GM12878 (cell line): ENCODE data around the gene ACBD5. TPM values are rescaled to one million over a fixed set of nuclear protein-coding genes. Genes with fewer than 3 reads are reported as not detected.
A peak's percentile ranks its signal among the peaks of the same experiment; 100 is the strongest.

Experiments
- ATF2 ChIP-seq: IDR thresholded peaks from 2 replicates; pipeline ENCODE4 v1.6.1; 2012; ENCODE audit warnings: low read length, inconsistent platforms
- ATF7 ChIP-seq: fragments of 450-650 bp; IDR thresholded peaks from 2 replicates; pipeline ENCODE4 v1.6.1; 2016; ENCODE audit warnings: low read depth, mild to moderate bottlenecking
- BCLAF1 ChIP-seq: fragments of 450-650 bp; IDR thresholded peaks from 2 replicates; pipeline ENCODE4 v1.6.1; 2017; ENCODE audit warnings: antibody characterized with exemption, mild to moderate bottlenecking, moderate library complexity
- CHD2 ChIP-seq: IDR thresholded peaks from 2 replicates; pipeline ENCODE4 v1.6.1; 2011; ENCODE audit warnings: low read depth, low read length, improper control_type of control experiment, borderline replicate concordance
- E2F8 ChIP-seq: fragments of 450-650 bp; IDR thresholded peaks from 2 replicates; pipeline ENCODE4 v1.6.1; 2018; ENCODE audit warnings: mild to moderate bottlenecking, low read depth, moderate library complexity; ENCODE audit not compliant: partially characterized antibody
- E4F1 ChIP-seq: fragments of 450-650 bp; IDR thresholded peaks from 2 replicates; pipeline ENCODE4 v1.6.1; 2018; ENCODE audit warnings: borderline replicate concordance, mild to moderate bottlenecking; ENCODE audit not compliant: partially characterized antibody
- EGR1 ChIP-seq, 2 experiments: IDR thresholded peaks; 1 replicate in 1 of 2; 2 replicates in 1 of 2; pipeline ENCODE4 v1.6.1; 2011 to 2012; ENCODE audit warnings: low read depth in 2 of 2, low read length in 2 of 2, borderline replicate concordance in 1 of 2, mild to moderate bottlenecking in 1 of 2, moderate library complexity in 1 of 2
- IRF4 ChIP-seq: IDR thresholded peaks from 2 replicates; pipeline ENCODE4 v1.6.1; 2011; ENCODE audit warnings: low read depth, low read length
- NR2F1 ChIP-seq: fragments of 450-650 bp; conservative IDR thresholded peaks from 2 replicates; pipeline ENCODE4 v1.6.1; 2017; ENCODE audit warnings: mild to moderate bottlenecking
- PAX8 ChIP-seq: fragments of 450-650 bp; IDR thresholded peaks from 2 replicates; pipeline ENCODE4 v1.6.1; 2017; ENCODE audit warnings: mild to moderate bottlenecking, moderate library complexity
- PKNOX1 ChIP-seq: fragments of 450-650 bp; IDR thresholded peaks from 2 replicates; pipeline ENCODE4 v1.6.1; 2016; ENCODE audit warnings: mild to moderate bottlenecking
- RELA ChIP-seq: fragments of 450-650 bp; IDR thresholded peaks from 2 replicates; pipeline ENCODE4 v1.8.0; 2014; ENCODE audit warnings: borderline replicate concordance; ENCODE audit not compliant: partially characterized antibody
- STAT1 ChIP-seq: fragments of 450-650 bp; conservative IDR thresholded peaks from 2 replicates; pipeline ENCODE4 v1.6.1; 2014; ENCODE audit warnings: antibody characterized with exemption, mild to moderate bottlenecking
- TAF1 ChIP-seq: IDR thresholded peaks from 2 replicates; pipeline ENCODE4 v1.6.1; 2011; ENCODE audit warnings: mild to moderate bottlenecking, low read depth, low read length, borderline replicate concordance
- TCF3 ChIP-seq: IDR thresholded peaks from 2 replicates; pipeline ENCODE4 v1.6.1; 2012; ENCODE audit warnings: low read depth, mild to moderate bottlenecking, low read length, borderline replicate concordance; ENCODE audit not compliant: insufficient read depth
- WRNIP1 ChIP-seq: IDR thresholded peaks from 2 replicates; pipeline ENCODE4 v1.6.1; 2011; ENCODE audit warnings: low read depth, low read length, improper control_type of control experiment, borderline replicate concordance
- ZNF207 ChIP-seq: fragments of 450-650 bp; IDR thresholded peaks from 2 replicates; pipeline ENCODE4 v1.6.1; 2014; ENCODE audit warnings: antibody characterized with exemption, mild to moderate bottlenecking, borderline replicate concordance
- ZNF274 ChIP-seq: IDR thresholded peaks from one replicate; pipeline ENCODE4 v1.8.0; 2011; ENCODE audit not compliant: insufficient read length, insufficient read depth
- polyA plus RNA-seq, 11 experiments: library from polyadenylated mRNA; depleted of rRNA in 4 of 11; unstranded in 6 of 11; stranded (reverse) in 5 of 11; fragments of >200 nt; fragmentation: Nextera tagmentation in 4 of 11; fragmentation: Illumina TruSeq in 1 of 11; extraction: Ambion mirVana in 4 of 11; extraction: Trizol in 1 of 11; gene quantifications; 1 replicate in 1 of 11; 2 replicates in 10 of 11; pipeline versions ENCODE4 v1.2.1 to v1.2.3, GENCODE V29; 2011 to 2016; ENCODE audit warnings: inconsistent platforms in 2 of 11, missing spikeins in 2 of 11, low read depth in 1 of 11
- total RNA-seq, 4 experiments: library from RNA; depleted of rRNA in 3 of 4; stranded (reverse); fragments of >200 nt in 3 of 4; fragmentation: Illumina TruSeq in 1 of 4; extraction: Trizol in 1 of 4; gene quantifications; 2 replicates each; pipeline versions ENCODE4 v1.2.1 to v1.2.3, GENCODE V29; 2013 to 2021

Gene ACBD5
- total and polyA plus RNA-seq, 10 of the 15 experiments (the other 5 are each of a cell fraction or from before 2014, with no cell fraction given), result 2.4 to 22.3 (median 12.4) TPM

GRCh38 chr10:27155066-27155754 lies 85.4 kb downstream of the ACBD5 start, which contains the start of gene MASTL (continued):
- TF ChIP-seq ATF2 (peak; percentile 93), ZNF207 (no peak; the same call in 1 of the 2 replicates), EGR1 (IDR thresholded peaks at IDR 0.05; ENCODE audit: borderline replicate concordance in 1 of 2, low read depth in 2 of 2, low read length in 2 of 2) (peak; percentile 87 to 96), PKNOX1 (peak; percentile 49; the same call in 1 of the 2 replicates), E2F8 (peak; percentile 74), CHD2 (peak; percentile 33; the same call in 1 of the 2 replicates), ATF7 (peak; percentile 97), E4F1 (no peak), TCF3 (no peak), BCLAF1 (no peak), IRF4 (peak; percentile 22; the same call in 1 of the 2 replicates), NR2F1 (0 out of 2 replicates have a peak, but pooled peaks have one; percentile 30), WRNIP1 (0 out of 2 replicates have a peak, but pooled peaks have one; percentile 1), RELA (peak; percentile 98), TAF1 (peak; percentile 92), PAX8 (no peak), ZNF274 (no peak), STAT1 (peak; percentile 64; the same call in 1 of the 2 replicates)
